BLaER1 (cell line): ENCODE measurements around the gene ATAD3C.
A peak's percentile ranks its signal among the peaks of the same experiment; 100 is the strongest.

Experiments used
- H3K27ac ChIP-seq: shearing (Covaris generic); formaldehyde crosslinking; 2 replicates; pipeline ENCODE4 v1.8.1; 2022
- H3K27me3 ChIP-seq: shearing (Covaris generic); formaldehyde crosslinking; 2 replicates; pipeline ENCODE4 v1.8.1; 2022
- H3K36me3 ChIP-seq: shearing (Covaris generic); formaldehyde crosslinking; 2 replicates; pipeline ENCODE4 v1.8.1; 2022
- H3K4me1 ChIP-seq: shearing (Covaris generic); formaldehyde crosslinking; 2 replicates; pipeline ENCODE4 v1.8.1; 2022
- H3K4me2 ChIP-seq: shearing (Covaris generic); formaldehyde crosslinking; 2 replicates; pipeline ENCODE4 v1.8.1; 2022
- H3K4me3 ChIP-seq: shearing (Covaris generic); formaldehyde crosslinking; 2 replicates; pipeline ENCODE4 v1.8.1; 2022
- H3K9ac ChIP-seq: shearing (Covaris generic); formaldehyde crosslinking; 2 replicates; pipeline ENCODE4 v1.8.1; 2022
- H3K9me3 ChIP-seq: shearing (Covaris generic); formaldehyde crosslinking; 2 replicates; pipeline ENCODE4 v1.8.1; 2022
- H4K20me1 ChIP-seq: shearing (Covaris generic); formaldehyde crosslinking; 2 replicates; pipeline ENCODE4 v1.8.1; 2022
- Cebpa-rat ChIP-seq: shearing (Covaris generic); IDR thresholded peaks from 2 replicates; pipeline ENCODE4 v1.8.1; 2022

ATAD3C gene

DNA sequence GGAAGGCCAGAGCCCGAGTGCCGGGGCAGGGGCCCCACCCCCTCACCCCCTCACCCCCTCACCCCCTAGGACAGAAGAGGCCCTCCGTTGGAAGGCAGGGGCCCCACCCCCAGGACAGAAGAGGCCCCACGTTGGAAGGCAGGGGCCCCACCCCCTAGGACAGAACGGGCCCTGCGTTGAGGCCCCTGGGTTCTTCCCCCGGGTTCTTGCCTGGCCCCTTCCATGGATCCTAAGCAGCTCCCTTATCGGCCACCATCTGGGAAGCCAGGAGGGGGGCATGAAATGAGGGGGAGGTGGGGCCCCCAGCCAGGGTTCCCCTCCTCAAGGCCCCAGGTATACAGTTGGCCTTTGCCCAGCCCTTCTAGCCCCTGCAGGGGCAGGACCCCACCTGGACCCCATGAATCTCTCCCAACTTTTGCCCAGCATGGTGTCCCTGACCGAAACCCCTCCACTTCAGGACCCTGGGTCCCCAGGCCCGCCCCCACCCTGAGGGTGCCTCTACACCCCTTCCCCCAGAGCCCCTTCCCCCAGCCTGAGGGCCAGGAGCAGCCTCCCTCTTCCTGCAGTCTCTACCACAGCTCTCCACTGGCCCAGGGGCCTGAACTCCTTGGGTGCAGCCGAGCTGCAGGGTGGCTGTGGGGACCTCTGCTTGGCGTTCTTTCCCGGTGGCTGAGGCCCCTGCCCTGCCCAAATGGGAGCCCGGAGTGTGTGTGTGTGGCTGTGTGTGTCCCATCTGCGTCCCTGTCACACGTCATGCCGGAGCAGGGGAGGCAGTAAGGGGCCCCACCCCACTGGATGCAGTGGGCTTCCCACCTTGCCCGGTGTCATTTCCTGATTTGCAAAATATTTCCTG lies 18.3 kb upstream of the ATAD3C start:
- Histone ChIP-seq H4K20me1 (peaks cover 4% of the 10 kb centered on the region), H3K4me2 (peak overlapping the region; percentile 100), H3K4me3 (0 out of 2 replicates have a peak overlapping the region, but pooled peaks have one; percentile 75), H3K36me3 (no peaks in the 10 kb centered on the region), H3K9me3 (no peaks in the 10 kb centered on the region), H3K9ac (peak overlapping the region; percentile 82), H3K27ac (peak overlapping the region; percentile 94), H3K4me1 (peaks cover 77% of the 10 kb centered on the region), H3K27me3 (no peaks in the 10 kb centered on the region)
- no peak for TF ChIP-seq Cebpa-rat

DNA sequence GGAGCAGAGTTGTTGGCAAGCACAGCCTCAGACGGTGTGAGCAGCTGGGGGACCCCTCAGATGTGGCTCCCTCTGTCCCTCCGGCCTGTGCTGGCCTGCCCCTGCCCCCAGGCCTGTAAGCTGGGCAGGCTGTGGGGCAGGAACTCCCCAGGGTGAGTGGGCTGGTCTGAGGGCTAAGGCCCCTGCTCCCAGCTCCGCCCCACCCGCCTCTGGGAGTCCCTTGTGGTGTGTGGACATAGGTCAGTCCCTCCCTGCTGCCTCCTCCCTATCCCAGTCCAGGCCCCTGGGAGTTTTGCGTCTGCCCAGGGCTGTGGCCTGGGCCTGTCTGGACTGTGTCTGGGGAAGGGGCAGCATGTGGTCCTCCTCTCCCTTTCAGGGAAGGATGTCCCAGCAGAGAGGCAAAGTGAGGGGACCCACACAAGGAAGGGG lies 17.6 kb upstream of the ATAD3C start:
- H3K27ac ChIP-seq, result peak overlapping the region; percentile 94
- peak overlapping the region; percentile 82 for H3K9ac ChIP-seq
- no peak for TF ChIP-seq Cebpa-rat
- H3K4me1 ChIP-seq, result peaks cover 79% of the 10 kb centered on the region
- peak overlapping the region; percentile 75 for H3K4me3 ChIP-seq
- no peaks in the 10 kb centered on the region for H3K9me3 ChIP-seq
- no peaks in the 10 kb centered on the region for H3K36me3 ChIP-seq
- H4K20me1 ChIP-seq, result peaks cover 10% of the 10 kb centered on the region
- H3K4me2 ChIP-seq, result peak overlapping the region; percentile 100
- no peaks in the 10 kb centered on the region for H3K27me3 ChIP-seq

DNA sequence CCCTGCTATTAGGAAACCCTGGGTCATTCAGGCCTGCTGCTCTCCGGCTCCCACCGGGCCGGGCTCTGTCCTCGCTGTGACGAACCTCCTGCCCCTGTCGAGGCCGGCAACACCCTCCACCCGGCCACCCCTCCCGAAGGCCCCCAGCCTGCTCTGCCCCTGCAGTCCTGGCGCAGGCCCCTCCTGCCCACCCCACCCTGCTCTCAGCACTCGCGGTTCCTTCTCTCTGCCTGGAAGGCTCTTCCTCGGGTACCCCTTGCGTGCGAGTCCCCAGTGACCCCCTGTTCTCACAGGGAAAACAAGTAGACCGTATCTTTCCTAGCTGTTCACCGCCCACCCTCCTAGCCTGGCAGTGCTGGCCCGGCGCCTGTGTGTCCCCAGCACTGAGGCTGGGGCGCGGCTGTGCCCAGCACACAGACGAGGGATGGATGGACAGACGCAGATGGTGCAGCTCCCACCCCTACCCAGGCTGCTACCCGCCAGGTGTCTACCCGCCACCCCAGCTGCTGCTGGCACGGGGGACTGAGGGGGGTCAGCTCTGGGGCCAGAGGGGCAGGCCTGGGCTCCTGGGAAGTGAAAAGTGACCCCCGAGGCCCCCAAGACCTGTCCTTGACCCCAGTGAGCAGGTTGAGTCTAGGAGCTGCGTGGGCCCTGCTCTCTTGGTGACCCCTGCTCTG lies 17.1 kb upstream of the ATAD3C start:
- Histone ChIP-seq H3K9me3 (no peaks in the 10 kb centered on the region), H3K36me3 (no peaks in the 10 kb centered on the region), H3K9ac (peak overlapping the region; percentile 82), H4K20me1 (peaks cover 16% of the 10 kb centered on the region), H3K4me2 (peak overlapping the region; percentile 100), H3K4me1 (peaks cover 84% of the 10 kb centered on the region), H3K27me3 (no peaks in the 10 kb centered on the region), H3K27ac (peak overlapping the region; percentile 94), H3K4me3 (peak overlapping the region; percentile 75)
- TF ChIP-seq Cebpa-rat, result no peak

DNA sequence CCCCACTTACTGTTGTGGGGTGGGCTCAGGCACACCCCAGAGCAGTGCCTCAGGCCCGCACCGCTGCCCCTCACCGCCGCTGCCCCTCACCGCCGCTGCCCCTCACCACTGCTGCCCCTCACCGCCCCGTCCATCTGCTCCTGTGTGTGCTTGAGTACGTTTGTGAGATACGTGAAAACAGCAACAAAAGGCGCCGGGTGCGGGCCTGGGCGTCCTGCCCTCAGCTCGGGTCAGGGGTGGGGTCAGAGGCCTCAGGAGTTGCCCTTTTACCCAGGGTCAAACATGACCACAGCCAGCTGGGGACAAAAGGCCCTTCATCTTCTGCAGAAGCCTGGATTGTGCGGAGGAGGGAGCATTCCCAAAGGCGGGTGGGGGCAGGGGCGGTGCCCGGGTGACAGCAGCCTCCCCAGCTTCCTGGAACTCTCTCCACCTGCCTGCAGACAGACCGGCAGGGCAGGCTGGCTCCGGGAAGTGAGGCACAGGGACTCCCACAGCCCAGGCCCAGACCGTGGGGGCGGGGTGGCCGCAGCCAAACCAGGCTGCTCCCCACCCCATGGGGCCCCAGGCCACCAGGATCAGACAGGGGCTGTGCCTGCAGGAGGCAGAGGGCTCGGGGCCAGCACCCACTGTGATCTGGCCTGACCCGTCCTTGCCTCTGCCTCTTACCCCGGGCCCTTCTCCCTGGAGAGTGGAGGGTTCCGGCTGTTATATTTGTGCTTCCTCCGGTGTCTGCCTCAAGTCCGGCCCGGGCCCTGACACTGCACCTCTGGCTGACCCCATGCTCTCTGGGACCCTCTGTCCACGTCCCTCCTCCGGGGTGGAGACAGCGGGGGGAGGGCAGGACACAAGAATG lies 16.3 kb upstream of the ATAD3C start:
- H3K27ac ChIP-seq, result peak overlapping the region; percentile 94
- peak overlapping the region; percentile 82 for H3K9ac ChIP-seq
- H3K4me1 ChIP-seq, result peaks cover 92% of the 10 kb centered on the region
- peak overlapping the region; percentile 75 for H3K4me3 ChIP-seq
- no peaks in the 10 kb centered on the region for H3K36me3 ChIP-seq
- H3K27me3 ChIP-seq, result no peaks in the 10 kb centered on the region
- peak overlapping the region; percentile 100 for H3K4me2 ChIP-seq
- H4K20me1 ChIP-seq, result peaks cover 23% of the 10 kb centered on the region
- no peak for TF ChIP-seq Cebpa-rat
- no peaks in the 10 kb centered on the region for H3K9me3 ChIP-seq

DNA sequence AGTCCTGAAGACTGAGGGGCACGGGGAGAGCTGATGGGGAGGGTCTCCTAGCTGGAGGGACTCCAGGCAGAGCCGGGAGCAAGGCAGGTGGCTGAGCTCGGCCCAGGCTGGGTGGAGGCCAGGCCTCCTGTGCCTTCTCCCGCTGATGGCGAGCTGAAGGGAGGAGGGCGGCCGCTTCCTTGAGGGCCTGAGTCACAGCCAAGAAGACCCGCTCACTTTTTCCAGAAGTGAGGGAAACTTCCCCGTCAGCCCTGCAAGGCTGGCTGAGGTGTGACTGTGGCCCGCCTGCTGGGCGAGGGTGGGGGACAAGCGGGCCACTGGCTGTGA lies 15.7 kb upstream of the ATAD3C start:
- Histone ChIP-seq H3K36me3 (0 out of 2 replicates have a peak, but pooled peaks cover under 1% of the 10 kb centered on the region), H3K4me3 (peak overlapping the region; percentile 75), H3K4me1 (peaks cover 96% of the 10 kb centered on the region), H3K9ac (peak overlapping the region; percentile 82), H4K20me1 (peaks cover 29% of the 10 kb centered on the region), H3K27me3 (no peaks in the 10 kb centered on the region), H3K9me3 (no peaks in the 10 kb centered on the region), H3K4me2 (peak overlapping the region; percentile 100), H3K27ac (peak overlapping the region; percentile 94)
- TF ChIP-seq Cebpa-rat, result no peak

DNA sequence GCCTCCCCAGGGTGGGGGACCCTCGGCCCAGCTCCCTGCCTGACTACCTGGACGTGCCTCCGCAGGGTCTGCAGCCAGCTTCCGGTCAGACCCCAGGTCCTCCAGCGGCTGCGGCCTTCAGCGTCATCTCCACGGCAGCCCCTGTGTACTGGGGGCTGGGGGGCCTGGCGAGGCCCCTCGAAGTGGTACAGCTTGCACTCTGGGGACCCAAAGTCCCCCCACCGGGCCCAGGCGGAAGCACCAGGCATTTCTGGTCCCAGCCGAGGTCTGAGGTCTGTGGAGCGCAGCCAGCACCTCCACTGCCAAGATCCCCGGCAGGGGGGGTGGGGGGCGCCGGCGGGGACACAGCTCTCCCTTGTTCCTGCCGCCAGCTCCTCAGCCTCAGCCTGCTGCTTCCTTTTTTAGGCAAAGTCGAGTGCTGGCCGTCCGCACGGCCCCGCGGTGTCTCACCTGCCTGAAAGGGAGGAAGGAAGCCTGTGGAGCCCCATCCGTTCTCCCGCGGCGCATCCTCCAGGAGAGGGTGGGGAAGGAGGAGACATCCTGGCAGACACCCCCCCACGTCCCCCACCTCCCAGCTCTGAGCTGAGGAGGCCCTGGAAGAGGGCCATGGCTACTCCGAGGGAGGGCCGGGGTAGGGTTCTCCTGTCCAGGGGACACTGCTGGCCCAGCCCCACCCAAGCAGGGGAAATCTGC lies 15.2 kb upstream of the ATAD3C start:
- peaks cover 5% of the 10 kb centered on the region; the same call in 1 of the 2 replicates for H3K36me3 ChIP-seq
- H3K27ac ChIP-seq, result peak overlapping the region; percentile 94
- H3K4me1 ChIP-seq, result peaks cover 96% of the 10 kb centered on the region
- H4K20me1 ChIP-seq, result peaks cover 34% of the 10 kb centered on the region
- no peak for TF ChIP-seq Cebpa-rat
- peak overlapping the region; percentile 82 for H3K9ac ChIP-seq
- no peaks in the 10 kb centered on the region for H3K9me3 ChIP-seq
- H3K27me3 ChIP-seq, result no peaks in the 10 kb centered on the region
- H3K4me2 ChIP-seq, result peak overlapping the region; percentile 100
- H3K4me3 ChIP-seq, result peak overlapping the region; percentile 75

DNA sequence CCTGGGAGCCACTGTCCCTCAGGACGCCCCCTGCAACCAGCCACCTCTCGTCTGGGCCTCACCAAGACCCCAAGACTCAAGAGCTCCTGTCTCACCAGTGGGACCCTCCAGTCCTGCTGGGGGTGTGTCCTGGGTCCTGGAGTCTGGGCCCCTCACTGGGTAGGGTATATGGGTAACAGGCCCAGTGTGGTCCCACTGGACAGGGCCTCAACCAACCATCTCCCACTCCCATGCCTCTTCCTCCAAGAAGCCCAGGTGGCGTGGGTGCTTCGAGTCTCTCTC lies 14.7 kb upstream of the ATAD3C start:
- Histone ChIP-seq H3K27ac (peak overlapping the region; percentile 94), H3K9ac (peak overlapping the region; percentile 82), H3K4me3 (peak overlapping the region; percentile 75), H3K4me2 (peak overlapping the region; percentile 100), H3K27me3 (no peaks in the 10 kb centered on the region), H3K36me3 (peaks cover 10% of the 10 kb centered on the region; the same call in 1 of the 2 replicates), H4K20me1 (peaks cover 36% of the 10 kb centered on the region), H3K9me3 (no peaks in the 10 kb centered on the region), H3K4me1 (peaks cover 96% of the 10 kb centered on the region)
- no peak for TF ChIP-seq Cebpa-rat

DNA sequence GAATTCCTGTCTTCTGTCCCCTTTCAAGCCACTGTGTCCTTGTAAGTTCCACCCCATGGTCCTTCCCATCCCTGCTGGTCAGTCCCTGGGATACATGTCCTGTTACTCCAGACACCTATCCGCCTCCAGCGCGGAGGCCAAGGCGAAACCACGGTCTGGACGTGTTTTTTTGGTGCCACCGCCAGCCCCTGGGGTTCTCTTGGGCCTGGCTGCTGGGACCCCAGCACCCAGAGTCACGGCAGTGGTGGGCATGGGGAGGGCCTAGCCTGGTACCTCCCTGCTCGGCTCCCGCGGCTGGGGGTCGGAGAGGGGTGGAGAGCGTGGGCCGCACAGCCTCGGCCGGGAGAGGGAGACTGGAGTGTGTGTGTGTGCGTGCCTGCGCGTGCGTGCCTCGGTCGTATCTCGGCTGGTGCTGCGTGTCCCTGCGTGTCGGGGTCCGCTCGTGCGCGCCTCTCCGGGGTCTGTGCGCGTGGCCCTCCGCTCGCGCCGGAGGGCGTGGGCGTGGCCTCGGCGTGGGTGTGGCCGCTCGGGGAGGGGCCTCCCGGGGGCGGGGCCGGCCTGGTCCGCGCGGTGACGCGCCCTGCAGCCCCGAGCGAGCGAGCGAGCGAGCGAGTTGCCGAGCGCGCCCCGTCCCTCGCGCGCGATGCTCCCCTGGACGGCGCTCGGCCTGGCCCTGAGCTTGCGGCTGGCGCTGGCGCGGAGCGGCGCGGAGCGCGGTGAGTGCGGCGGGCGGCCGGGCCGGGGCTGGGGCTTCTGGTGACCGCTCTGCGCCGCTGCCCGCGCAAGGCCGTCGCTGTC lies 14.2 kb upstream of the ATAD3C start, which contains the start of gene VWA1:
VWA1 (plus strand) TSS at position 585 of the 798 bp plus-strand sequence; CDS start at position 644, 59 bp downstream.
- peak within 1 kb of the TSS; percentile 82 for H3K9ac ChIP-seq
- H3K4me2 ChIP-seq, result peak within 1 kb of the TSS; percentile 100
- H3K4me3 ChIP-seq, result peak within 1 kb of the TSS; percentile 75
- TF ChIP-seq Cebpa-rat, result no peak
- H4K20me1 ChIP-seq, result peaks cover 41% of the 10 kb centered on the region
- peaks cover 12% of the 10 kb centered on the region; the same call in 1 of the 2 replicates for H3K36me3 ChIP-seq
- H3K27ac ChIP-seq, result peak within 1 kb of the TSS; percentile 94
- no peaks in the 10 kb centered on the region for H3K9me3 ChIP-seq
- H3K4me1 ChIP-seq, result peaks cover 96% of the 10 kb centered on the region
- H3K27me3 ChIP-seq, result no peaks in the 10 kb centered on the region
